GM19328 (cell line): ENCODE results near the gene SLC25A21.
"Not testable (repeated sequence)": the region's sequence is repeated elsewhere in the genome, so short reads cannot be mapped to it uniquely, and the experiment has no call there.

Experiments
- ATAC-seq: cut with Tn5 transposase; IDR thresholded peaks from one replicate; pipeline ENCODE4 v1.9.1; 2021; ENCODE audit warnings: mild to moderate bottlenecking, moderate library complexity; ENCODE audit not compliant: unreplicated experiment

Gene SLC25A21

DNA sequence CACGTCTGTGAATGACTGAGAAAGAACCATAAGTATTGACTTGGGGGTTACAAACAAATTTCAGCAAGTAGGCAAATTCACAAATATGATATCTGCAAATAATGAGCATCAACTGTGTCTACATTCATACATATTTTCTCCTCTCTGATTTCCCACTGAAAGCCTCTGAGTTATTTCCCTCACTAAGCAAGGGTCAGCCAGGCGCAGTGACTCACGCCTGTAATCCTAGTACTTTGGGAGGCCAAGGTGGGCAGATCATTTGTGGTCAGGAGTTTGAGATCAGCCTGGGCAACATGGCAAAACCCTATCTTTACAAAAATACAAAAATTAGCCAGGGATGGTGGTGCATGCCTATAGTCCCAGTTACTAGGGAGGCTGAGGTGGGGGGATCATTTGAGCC lies 80.8 kb downstream of the SLC25A21 start:
- no peak for ATAC-seq

DNA sequence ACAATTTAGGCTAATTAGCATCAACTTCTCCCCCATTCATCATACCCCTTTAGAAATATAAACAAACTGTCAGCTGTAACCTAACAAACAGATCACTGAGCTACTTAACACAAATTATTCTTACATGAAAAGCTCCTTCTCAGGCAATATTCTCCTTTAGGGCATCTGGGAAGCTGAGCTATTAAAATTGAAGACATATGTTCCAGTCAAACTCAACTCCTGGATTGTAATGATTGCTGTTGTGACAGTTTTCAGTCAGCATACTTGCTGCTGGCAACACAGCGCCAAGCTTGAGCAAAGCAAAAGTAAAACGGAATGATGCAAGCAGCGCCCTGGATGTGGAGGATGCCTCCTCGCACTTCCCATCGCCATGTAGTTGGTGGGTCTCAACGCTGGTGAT lies 82.4 kb downstream of the SLC25A21 start:
- no peak for ATAC-seq

DNA sequence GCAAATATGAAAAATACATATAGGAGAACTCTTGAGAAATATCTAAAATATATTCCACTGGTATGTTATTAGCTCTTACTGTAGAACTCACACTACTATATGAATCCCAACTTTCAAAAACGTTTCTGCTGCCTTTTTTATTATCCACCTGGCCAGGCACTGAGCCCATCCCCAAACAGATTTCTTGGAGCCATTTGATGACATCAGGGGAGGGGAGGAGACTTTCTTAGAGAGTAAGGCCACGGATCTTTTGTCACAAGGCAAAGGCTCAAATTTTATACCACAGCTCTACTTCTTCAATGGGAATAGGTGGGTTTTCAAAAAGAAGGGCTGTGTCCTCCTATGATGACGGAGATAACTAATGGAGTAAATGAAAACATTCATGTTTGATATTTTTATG lies 83.0 kb downstream of the SLC25A21 start:
- no peak for ATAC-seq

DNA sequence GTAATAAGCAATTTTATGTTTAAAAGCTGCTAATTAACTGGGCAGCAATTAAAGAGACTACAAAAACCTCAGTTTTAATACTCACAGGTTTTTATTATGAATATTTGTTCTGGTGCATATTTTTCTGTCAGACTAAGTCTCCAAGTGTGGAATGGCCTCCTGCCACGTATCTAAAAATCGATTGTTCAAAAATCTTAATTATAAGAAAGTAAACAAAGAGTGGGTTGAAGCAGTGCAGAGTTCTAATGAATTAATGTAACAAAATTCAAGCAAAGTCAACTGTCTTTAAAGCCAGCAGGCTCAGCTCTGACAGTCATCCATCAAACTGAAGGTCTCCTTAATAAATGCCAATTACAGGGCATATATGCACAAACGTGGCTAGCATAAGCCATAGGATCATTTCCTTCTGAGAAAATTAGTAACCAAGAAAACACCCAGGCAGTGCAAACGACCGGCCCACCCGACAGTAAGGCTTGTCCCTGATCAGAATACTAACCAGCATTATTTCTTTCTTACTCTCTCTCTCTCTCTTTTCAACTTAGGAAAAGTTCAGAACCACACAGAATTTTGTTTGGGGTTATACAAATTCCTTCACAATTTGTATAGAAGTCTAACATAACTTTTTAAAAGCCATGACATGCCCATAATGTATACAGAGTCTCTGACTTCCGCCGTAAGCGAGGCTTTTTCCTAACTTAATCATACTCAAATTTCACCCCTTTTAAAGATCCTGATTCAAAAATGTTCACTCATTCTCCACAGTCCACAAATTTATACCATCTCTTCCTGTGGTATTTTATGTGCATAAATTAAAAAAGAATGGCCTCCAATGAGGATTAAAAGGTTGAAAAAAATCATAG lies 83.8 kb downstream of the SLC25A21 start:
- no peak for ATAC-seq

DNA sequence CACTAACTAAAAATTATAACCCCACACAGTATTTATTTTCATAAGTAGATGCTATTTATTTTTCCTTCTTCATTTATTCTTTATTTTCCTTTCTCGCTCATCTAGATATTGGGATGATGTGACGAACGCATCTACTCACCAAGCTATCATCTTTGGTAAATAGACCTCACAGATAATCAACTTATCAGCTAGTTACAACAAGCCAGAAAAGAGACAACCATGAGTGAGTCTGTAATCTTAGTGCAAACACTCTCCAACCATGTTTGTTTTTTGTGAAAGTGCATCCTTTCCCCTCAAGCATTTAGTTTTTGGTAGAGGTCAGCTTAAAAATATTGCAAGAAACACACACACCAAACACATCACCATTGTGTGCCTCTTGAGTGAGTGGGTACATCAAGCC lies 84.9 kb downstream of the SLC25A21 start:
- ATAC-seq = no peak

DNA sequence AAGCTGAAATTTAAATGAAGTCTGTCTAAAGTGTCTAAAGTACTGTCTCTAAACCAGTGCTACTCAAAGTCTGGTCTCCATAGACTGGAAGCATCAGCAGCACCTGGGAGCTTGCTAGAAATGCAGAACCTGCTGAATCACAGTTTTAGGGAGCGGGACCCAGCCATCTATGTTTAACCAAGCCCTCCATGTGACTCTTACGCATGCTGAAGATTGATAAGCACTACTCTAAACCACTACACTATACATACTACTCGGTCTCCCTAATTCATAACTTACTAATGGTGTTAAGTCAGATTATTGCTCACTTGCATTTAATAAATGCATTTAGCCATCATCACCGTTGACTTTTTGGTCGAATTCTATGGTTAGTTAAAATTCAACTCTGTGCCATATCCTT lies 88.8 kb downstream of the SLC25A21 start:
- ATAC-seq = no peak

DNA sequence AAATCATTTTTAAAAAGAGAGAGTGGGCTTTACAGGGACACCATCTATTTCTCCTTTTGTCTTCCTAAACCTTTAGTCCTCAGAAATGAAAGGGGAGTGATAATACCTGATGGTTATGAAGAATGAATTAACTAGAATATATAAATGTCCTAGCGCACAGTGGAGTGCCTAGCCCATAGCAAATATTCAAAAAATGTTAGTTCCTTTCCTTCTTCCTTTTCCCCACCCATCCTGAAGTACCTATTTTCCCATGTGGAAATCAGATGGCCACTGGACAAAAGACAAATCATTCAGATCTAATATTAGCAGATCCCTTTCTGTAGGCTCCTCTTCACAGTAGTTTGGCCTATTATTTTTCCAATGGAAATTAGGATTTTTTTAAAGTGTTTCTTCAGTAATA lies 90.0 kb downstream of the SLC25A21 start:
- no peak for ATAC-seq

DNA sequence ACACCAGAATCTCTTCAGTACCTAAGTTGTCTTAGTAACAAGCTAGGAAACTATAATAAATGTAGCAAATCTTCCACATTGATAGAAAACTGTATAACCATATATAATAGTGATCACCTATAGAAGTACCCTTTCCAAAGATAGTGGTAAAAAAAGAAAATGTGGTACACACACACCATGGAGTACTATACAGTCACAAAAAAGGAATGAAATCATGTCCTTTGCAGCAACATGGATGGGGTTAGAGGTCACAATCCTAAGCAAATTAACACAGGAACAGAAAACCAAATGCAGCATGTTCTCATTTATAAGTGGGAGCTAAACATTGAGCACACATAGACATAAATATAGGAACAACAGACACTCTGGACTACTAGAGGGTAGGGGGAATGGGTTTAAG lies 90.5 kb downstream of the SLC25A21 start:
- no peak for ATAC-seq

DNA sequence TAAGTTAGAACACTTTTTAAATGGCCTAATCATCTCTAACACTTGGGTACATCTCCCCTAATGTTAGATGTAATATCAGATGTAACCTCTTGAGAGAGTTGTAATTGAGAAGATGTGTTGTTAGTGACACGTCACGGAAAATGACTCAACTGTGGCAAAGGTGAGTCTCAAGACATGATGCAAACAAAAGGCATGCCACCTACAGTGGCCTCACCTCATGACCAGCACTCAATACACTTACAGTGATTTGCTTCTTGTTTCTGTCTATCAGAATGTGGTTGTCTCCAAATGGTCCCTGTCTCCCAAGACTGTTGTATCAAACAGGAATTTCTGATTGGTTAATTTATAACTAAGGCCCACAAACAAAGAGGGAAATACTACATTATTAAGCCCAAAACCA lies 91.2 kb downstream of the SLC25A21 start:
- ATAC-seq = no peak

DNA sequence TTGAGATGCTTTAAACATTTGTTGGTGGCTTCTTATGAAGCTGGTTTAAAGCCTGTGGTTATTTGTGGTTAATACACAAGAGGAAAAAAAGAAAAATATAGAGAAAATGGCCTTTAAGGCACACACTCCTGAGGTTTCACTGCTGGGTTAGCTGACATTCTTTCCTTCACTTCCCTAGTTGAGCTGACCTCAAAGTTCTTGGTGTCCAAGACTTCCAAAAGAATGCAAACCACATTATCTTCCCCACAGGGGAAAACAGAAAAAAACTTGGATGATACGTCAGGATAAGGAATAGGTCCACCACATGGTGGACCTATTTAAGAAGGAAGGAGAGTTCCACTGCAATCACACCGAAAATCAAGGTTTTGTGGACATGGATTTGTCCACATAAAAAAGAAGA lies 94.3 kb downstream of the SLC25A21 start:
- no peak for ATAC-seq

DNA sequence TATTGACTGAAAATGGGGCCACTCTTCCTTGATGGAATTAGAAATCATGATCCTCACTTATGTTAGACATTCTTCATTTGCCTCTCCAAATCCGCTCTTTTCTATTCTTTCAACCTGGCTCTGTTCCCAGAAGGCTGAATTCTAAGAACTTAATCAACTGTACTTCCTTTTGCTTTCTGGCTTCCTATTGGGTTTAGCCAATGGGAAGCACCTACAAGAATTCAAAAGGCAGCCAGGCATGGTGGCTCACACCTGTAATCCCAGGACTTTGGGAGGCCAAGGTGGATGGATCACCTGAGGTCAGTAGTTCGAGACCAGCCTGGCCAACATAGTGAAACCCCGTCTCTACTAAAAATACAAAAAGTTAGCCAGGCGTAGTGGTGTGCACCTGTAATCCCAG lies 98.1 kb downstream of the SLC25A21 start:
- not testable (repeated sequence) for ATAC-seq

DNA sequence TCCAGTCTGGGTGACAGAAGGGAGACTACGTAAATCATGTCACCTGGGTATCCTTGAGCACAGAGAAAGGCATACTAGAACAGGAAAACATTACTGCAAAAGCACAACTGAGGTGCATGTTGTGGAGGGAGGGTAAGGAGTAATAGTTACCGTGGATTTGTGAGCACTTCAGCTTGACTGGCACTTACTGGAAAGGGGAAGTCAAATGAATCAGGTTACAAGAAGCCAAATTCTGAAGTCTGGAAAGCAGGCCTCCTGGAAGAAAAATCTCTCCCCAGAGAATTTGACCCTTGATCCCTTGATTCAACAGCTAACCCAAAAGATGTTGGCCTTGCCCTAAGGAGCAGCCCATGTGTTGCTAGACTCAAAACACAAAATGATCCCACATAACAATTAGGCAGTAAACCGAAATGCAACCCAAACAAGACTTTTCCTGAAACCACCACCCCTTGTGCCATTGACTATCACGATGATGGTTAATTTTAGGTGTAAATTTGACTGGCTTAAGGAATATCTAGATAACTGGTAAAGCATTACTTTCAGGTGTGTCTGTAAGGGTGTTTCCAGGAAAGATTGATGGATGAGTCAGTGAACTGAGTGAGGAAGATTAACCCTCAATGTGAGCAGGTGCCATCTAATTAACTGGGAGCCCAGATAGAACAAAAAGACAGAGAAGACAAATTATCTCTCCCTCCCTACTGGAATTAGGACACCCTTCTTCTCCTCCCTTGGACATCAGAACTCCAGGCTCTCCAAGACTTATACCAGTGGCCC lies 108.8 kb downstream of the SLC25A21 start:
- no peak for ATAC-seq

DNA sequence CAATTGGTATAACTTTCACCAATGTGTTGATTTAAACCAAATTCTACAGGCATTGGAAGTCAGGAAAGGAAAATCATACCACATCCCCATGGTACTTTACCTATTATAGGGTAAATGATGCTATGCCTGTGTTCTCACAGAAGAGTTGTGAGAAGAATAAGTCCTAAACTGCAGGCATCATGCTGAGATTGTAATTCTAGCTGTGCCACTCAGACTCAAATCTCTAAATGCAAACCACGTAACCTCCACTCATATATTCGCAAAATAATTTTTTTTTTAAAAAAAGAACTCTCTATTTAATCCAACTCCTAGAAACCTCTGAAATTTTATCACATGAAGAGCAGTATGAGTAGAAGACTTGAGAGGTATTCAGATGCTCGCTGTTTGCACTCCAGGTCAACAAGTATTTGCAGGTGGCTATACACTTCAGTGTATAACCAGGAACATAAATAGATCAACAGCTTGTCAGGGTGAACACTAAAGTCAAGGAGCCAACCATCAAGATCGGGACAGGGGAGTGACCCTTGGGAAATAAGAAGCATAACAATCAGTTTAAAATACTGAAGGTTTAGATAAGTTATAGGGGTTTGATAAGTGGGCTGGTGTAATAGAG lies 110.1 kb downstream of the SLC25A21 start:
- no peak for ATAC-seq

DNA sequence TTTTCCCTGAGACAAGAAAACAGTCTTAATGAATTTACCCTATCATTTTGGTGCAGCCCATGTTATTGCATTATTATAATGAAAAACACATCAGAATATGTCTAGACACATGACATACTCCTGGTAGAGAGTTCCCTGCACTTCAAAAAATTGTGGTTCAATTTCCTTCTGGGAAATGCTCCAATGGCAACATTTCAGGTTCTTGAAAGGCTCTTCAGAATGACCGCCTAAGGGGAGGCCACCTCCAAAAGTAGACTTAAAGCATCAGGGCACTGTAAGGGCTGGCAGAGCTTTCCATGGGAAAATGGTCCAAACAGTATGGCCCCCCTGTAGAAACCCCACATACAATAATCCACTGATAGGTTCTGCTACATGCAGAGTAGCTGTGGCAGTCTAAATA lies 110.7 kb downstream of the SLC25A21 start:
- ATAC-seq = no peak

DNA sequence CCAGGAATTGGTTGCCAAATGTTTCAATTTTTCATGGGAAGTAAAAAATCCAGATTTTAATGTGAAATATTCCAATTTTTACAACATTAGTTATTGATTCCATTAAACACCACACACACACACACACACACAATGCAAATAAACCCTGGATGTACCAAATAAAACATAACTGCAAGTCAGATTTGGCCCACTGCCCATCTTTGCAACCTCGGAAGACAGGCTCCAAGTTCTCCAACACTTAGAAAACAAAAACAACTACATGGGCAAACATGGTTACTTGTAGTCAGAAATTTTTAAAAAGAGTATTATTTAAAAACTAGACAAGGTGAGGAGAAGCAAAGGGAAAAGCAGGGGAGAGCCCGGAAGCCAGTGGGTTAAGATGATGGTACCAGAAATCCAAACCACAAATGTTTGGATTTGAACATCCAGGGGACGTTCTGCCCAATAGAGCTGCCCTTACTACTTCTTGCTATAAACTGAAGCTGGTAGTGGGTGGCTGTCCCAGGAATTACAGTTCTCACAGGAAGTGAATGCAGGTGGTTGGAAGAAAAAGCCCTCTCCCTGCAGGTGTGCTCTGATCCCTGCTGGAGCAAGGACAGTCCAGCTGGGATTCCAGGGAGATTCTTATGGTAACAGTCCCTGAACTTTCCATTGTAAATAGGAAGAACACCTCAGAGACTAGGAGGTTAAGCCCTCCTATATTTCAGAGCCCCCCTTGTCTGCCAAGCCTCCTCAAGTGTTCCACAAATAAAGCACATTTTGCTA lies 111.7 kb downstream of the SLC25A21 start:
- no peak for ATAC-seq

DNA sequence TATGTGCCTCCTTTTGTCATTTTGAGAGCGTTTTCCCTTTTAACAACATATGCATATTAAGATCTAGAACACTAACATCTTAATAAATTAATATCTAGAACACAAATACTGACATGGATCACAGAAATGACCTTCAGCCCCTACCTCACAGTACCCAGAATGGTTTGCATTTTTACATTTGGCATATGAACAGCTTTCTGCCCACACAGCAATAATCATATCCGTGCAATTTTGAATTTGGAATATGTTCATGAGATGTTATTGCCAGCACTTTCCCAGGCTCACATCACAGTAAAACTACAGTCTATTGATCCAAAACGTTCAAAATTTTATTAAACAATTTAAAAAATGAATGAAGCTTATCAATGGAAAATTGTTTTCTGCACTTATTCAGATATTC lies 114.6 kb downstream of the SLC25A21 start:
- no peak for ATAC-seq

DNA sequence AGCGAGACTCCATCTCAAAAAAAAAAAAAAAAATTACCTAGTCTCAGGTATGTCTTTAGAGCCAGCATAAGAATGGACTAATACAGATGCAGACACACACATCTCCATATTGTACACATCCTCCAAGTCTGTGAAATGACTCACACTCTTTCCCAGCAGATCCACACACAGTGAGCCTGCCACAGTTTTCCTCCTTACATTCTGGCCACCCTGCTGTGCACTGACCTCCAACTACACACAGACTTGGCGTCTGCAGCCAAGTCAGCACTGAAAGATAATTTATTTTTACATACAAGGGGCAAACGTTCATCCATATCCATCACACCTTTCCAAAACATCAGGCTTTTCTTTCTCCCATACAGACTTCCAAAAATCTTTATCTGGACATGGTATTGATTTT lies 115.9 kb downstream of the SLC25A21 start:
- ATAC-seq = no peak

DNA sequence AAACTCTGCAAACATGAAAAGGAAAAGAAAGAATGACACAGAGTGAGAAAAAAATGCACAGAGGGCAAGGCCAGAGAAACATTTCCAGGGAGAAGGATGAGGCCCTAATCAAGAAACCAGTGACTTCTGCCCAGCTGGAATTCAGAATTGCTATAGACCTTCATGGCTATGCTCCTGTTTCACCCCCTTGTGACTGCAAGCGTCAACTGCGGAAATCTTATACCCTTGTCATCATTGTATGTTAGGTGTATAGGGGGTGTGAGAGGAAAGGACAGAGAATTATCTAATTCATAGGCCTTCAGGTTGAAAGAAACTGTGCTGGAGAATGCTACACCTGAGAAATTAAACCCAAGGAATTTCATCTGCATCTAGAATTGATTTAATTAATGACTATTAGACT lies 117.5 kb downstream of the SLC25A21 start:
- no peak for ATAC-seq

DNA sequence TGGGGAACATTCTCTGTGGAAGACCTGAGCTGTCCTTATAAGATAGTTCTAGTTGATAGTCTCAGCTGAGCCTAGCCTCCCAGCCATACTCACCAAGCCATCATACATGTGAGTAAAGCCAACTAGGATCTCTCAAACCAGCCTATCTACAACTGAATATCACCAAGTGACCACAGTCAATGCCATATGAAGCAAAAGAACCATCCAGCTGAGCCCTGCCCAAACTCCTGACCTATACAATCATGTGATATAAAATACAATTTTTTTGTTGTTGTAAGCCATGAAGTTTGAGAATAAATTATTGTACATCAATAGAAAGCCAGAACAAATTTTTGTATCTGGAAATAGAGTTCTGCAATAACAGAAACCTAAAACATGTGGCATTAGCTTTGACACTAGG lies 118.3 kb downstream of the SLC25A21 start:
- ATAC-seq = no peak

DNA sequence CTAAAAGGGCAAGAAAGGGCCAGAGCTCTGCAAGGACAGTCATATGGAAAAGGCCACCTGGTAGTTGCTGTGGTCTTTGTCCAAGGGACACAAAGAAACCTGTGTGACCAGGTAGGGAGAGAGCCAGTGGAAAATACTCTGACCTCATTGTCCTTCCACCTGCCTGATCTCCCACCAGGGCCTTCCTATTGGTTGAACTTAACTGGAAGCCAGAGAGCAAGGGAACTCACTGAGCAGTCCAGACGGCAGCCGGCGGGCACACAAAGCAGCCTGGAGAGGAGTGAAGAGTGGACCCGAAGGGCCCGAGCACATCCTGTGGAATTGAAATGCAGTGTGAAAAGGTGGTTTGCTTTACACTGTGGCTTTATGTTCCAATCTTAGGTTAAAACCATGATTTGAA lies 120.7 kb downstream of the SLC25A21 start:
- no peak for ATAC-seq

DNA sequence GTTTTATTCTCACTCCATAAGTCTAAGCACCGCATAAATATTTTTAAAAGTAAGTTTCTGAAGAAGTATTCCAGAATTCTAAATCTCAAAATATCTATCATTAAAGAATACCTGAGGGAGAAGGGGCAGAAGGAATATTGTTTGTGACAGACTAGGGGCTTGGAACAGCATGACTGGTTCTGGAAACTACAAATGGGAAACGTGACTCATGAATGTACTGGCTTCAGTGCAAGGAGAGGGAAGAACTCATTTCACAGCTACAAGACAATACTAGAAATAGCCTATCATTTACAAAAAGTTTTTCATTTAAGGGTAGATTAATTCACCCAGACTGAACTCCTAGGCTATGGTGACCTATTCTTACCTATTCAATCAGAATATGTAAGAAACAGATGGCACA lies 121.3 kb downstream of the SLC25A21 start:
- no peak for ATAC-seq
